Activated CD8-positive, alpha-beta memory T cell treated with anti-CD3 and anti-CD28 coated beads, Interleukin-2, amount 50 U/mL, for 1 hour (primary cell): Measurements from ENCODE around the gene PCSK5.
"Not testable (repeated sequence)": the region's sequence is repeated elsewhere in the genome, so short reads cannot be mapped to it uniquely, and the experiment has no call there.

Experiments
- DNase-seq: peaks from one replicate; pipeline ENCODE4 v3.0.0-alpha.2; 2020; ENCODE audit errors: extremely low read depth

PCSK5 gene

DNA sequence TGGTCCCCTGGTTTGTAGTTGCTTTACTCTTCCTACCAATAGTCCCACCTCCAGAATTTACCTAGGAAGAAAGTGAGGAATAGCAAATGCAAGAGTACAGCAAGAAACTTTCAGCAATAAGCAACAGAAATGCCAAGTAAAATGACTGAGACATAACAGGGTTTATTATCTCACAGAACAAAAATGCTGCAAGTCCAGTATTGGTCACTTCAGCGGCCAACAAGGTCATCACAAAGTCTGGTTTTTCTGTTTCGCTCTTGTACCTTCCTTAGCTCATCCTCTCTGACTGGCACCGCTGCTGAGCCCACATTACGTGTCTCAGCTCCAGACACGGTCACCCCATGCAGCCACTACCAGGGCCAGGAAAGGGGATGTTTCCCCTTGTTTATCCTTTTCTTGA is 421.1 kb downstream of the PCSK5 start:
- DNase-seq: no peak

DNA sequence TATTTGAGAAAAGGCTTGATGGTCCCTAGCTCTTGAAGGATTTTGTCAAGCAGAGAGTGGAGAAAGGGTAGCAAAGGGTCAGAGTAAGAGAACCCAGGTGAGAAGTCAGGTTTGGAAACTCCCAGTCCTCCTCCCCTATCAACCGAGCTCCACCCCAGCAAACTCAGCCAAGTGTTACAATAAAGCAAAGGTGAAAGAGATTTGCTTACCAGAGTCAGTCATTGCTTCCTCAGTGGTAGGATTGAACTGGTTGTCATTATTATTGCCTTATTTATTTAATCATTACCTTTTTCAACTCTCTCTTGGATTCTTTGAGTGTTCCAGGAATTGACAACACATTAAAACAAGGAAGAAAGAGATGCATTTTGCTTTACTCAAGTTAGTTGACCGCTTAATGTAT is 423.3 kb downstream of the PCSK5 start:
- no peak for DNase-seq

- no peak for DNase-seq
Measured at GRCh38 chr9:76314321-76314720, 423.8 kb downstream of the PCSK5 start.

GRCh38 chr9:76316069-76316468 is 425.6 kb downstream of the PCSK5 start:
- DNase-seq: no peak

DNA sequence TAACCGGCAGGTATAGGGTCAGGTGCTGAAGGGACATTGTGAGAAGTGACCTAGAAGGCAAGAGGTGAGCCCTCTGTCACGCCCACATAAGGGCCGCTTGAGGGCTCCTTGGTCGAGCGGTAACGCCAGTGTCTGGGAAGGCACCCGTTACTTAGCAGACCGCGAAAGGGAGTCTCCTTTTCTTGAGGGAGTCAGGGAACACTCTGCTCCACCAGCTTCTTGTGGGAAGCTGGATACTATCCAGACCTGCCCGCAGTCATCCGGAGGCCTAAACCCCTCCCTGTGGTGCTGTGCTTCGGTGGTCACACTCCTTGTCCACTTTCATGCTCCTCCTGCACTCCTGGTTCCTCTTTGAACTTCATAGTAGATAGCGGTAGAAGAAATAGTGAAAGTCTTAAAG is 429.0 kb downstream of the PCSK5 start:
- DNase-seq: not testable (repeated sequence)

- no peak for DNase-seq
Measured at GRCh38 chr9:76321195-76321828, 430.8 kb downstream of the PCSK5 start.

DNA sequence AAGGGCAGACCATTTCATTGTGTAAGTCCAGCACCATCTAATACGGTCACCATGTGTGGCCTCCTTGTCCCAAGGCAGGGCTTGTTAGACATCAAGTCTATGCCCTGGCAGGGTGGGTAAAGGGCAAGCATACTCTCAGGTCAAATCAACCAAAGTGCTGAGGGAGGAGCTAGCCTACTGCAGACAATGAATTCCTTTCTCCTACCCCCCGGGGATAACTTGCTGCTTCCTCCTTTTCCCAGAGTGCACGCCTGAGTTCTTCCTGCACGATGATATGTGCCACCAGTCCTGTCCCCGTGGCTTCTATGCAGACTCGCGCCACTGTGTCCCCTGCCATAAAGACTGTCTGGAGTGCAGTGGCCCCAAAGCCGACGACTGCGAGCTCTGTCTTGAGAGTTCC is 432.3 kb downstream of the PCSK5 start:
- no peak for DNase-seq

GRCh38 chr9:76323490-76323889 is 433.0 kb downstream of the PCSK5 start:
- DNase-seq: no peak

- not testable (repeated sequence) for DNase-seq
Measured at GRCh38 chr9:76324030-76324429, 433.6 kb downstream of the PCSK5 start.

DNA sequence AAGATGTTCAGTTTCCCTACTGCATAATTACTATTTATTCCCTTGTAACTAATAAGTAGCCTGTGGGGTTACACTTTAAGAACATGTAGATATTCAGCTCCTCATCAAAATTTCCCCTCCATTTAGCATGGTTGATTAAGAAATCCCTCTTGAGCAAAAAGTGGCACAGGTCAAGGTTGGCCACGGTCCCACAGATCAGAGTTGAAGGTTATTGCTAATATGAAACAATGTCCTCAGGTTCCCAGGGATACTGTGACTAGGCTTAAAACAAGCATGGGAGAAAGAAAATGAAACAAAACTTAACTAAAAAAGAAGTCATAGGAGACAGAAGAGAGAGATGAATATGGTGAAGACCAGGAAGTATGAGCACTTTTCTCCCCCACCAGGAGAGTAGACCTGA is 439.6 kb downstream of the PCSK5 start:
- DNase-seq: no peak

DNA sequence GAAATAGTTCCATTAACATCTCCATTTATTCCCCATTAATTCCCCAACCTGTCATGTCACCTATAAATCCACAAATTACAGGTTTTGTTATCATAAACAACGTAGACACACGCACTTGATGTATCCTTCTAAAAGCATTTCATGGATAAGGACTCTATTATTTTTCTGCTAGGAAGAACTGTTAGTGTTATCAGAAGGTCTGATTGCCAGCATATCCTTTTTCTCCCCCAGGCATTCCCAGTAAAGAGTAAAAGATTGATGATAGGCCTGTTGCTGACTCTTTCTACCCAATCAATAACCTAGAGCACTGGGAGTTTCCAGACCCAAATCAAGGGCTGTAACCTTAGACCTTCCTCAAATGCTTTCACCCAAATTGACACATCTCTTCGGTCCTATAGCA is 442.9 kb downstream of the PCSK5 start:
- no peak for DNase-seq

- no peak for DNase-seq
Measured at GRCh38 chr9:76333964-76334363, 443.5 kb downstream of the PCSK5 start.

- DNase-seq: no peak
Measured at GRCh38 chr9:76336027-76336426, 445.6 kb downstream of the PCSK5 start.

DNA sequence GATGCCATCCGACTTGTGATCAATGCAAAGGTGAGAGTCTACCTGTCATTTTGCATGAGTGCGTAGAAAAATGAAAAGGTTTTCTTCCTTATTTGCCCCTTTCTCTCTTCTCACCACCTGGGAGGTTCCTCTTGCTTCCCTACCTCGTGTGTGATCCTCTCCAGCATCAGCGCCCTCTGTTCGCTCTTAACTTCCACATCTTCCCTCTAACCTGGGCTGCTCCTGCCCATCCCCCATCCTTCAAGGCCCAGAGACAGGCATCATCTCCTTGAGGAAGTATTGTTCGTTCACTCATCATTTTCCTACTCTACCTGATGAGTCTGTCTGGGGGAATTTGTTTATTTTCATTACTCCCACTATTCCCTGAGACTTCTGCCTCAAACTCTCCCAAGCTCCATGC is 447.9 kb downstream of the PCSK5 start:
- DNase-seq: no peak

DNA sequence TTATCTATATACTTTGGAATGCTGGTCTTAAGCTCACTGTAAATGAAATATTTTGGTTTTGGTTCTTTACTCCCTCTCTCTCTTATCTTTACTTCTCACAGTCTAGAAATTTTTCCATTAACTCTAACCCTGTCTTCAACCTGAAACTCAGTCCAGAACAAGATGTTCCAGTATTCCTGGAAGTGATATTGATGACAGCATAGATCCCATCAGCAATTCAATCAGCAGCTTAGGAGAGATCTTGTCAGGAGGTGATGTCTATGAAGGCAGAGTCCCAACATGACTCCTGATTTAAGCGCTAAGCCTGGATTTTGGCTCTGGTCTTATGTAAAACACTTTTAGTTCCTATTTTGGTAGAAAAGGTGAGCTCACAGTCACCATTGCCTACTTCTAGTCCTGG is 451.1 kb downstream of the PCSK5 start:
- DNase-seq: no peak

DNA sequence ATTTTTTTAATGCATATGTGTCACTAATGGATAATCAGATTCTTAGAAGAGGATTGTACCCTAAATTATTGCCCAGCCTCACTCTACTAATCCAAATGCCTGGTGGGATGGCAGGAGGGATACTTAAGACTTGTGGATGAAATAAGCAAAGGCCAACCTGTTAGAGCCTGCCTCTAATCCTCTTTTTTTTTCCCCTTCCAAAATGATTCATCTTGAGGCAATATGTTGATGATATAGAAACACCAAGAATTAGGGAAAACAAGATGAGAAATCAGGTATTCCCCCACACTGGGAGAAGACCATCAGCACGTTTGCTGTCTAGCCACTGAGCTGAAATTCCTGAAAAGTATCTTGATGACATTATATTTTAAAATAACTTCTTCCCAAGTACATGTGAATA is 451.7 kb downstream of the PCSK5 start:
- DNase-seq: no peak

DNA sequence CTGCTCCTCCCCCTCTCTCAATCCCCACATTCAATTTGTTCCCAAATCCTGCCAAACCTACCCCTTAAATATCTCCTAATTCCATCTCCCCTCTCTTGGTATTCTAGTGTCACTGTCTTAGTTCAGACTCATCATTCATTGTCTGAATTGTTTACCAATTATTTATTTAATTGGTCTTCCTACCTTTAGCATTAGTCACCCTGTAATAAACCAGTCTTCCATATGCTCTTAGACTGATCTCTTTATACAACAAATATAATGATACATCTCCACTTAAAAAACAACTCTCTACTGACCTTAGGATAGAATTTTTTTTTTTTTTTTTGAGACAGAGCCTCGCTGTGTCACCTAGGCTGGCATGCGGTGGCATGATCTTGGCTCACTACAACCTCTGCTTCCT is 452.4 kb downstream of the PCSK5 start:
- no peak for DNase-seq

GRCh38 chr9:76349865-76350264 is 459.4 kb downstream of the PCSK5 start:
- no peak for DNase-seq

GRCh38 chr9:76351006-76351405 is 460.5 kb downstream of the PCSK5 start:
- no peak for DNase-seq

GRCh38 chr9:76352026-76352620 is 461.6 kb downstream of the PCSK5 start:
- DNase-seq: no peak

GRCh38 chr9:76353280-76353679 is 462.8 kb downstream of the PCSK5 start:
- no peak for DNase-seq

GRCh38 chr9:76354221-76354620 is 463.7 kb downstream of the PCSK5 start:
- no peak for DNase-seq

- no peak for DNase-seq
Measured at GRCh38 chr9:76355886-76356285, 465.4 kb downstream of the PCSK5 start.

GRCh38 chr9:76357555-76357954 is 467.1 kb downstream of the PCSK5 start:
- DNase-seq: no peak
